Mesendoderm (in vitro differentiated cells): ENCODE results near the gene WEE1.

ENCODE experiments used
- DNase-seq: peaks from one replicate; pipeline ENCODE4 v3.0.0; 2013
- H2AK5ac ChIP-seq: 2 replicates; pipeline ENCODE4 v1.6.1; 2013; ENCODE audit warnings: low read length, inconsistent platforms
- H2BK120ac ChIP-seq: 2 replicates; pipeline ENCODE4 v1.6.1; 2013; ENCODE audit warnings: low read depth, mild to moderate bottlenecking, low read length, moderate library complexity, mixed read lengths
- H2BK15ac ChIP-seq: replicated peaks from 2 replicates; pipeline ENCODE4 v1.6.1; 2013; ENCODE audit warnings: low read depth, mild to moderate bottlenecking, moderate library complexity
- H2BK5ac ChIP-seq: 2 replicates; pipeline ENCODE4 v1.6.1; 2013; ENCODE audit warnings: low read length, inconsistent platforms
- H3K18ac ChIP-seq: 2 replicates; pipeline ENCODE4 v1.6.1; 2013; ENCODE audit warnings: mild to moderate bottlenecking, low read length, mixed read lengths
- H3K23ac ChIP-seq: one replicate; pipeline ENCODE4 v1.6.1; 2013; ENCODE audit warnings: low read length
- H3K27ac ChIP-seq: 2 replicates; pipeline ENCODE4 v1.5.1; 2013; ENCODE audit warnings: low read depth, mild to moderate bottlenecking, inconsistent platforms, low read length, moderate library complexity
- H3K27me3 ChIP-seq: 2 replicates; pipeline ENCODE4 v1.6.1; 2013; ENCODE audit warnings: low read length, control low read depth, mild to moderate bottlenecking, inconsistent platforms; ENCODE audit not compliant: insufficient read depth, poor library complexity
- H3K36me3 ChIP-seq: 2 replicates; pipeline ENCODE4 v1.6.1; 2013; ENCODE audit warnings: low read length, inconsistent platforms; ENCODE audit not compliant: control insufficient read depth, insufficient read depth
- H3K4ac ChIP-seq: one replicate; pipeline ENCODE4 v1.6.1; 2013; ENCODE audit warnings: low read depth, mild to moderate bottlenecking, low read length, moderate library complexity
- H3K4me1 ChIP-seq: 2 replicates; pipeline ENCODE4 v1.6.1; 2013; ENCODE audit warnings: low read depth, low read length, inconsistent platforms; ENCODE audit not compliant: control insufficient read depth
- H3K4me2 ChIP-seq: 2 replicates; pipeline ENCODE4 v1.6.1; 2013; ENCODE audit warnings: low read length
- H3K4me3 ChIP-seq: 2 replicates; pipeline ENCODE4 v1.5.1; 2013; ENCODE audit warnings: mild to moderate bottlenecking, low read length
- H3K56ac ChIP-seq: one replicate; pipeline ENCODE4 v1.6.1; 2013; ENCODE audit warnings: low read length
- H3K79me1 ChIP-seq: 2 replicates; pipeline ENCODE4 v1.6.1; 2013; ENCODE audit warnings: low read length, inconsistent platforms
- H3K79me2 ChIP-seq: 2 replicates; pipeline ENCODE4 v1.6.1; 2013; ENCODE audit warnings: mild to moderate bottlenecking, low read length; ENCODE audit not compliant: control insufficient read depth, insufficient read depth
- H3K9ac ChIP-seq: 2 replicates; pipeline ENCODE4 v1.6.1; 2013; ENCODE audit warnings: low read length, inconsistent platforms
- H4K5ac ChIP-seq: one replicate; pipeline ENCODE4 v1.6.1; 2013; ENCODE audit warnings: low read length
- H4K8ac ChIP-seq: one replicate; pipeline ENCODE4 v1.6.1; 2013; ENCODE audit warnings: low read depth, mild to moderate bottlenecking, control low read depth, low read length, moderate library complexity
- WGBS: extraction: QIAGEN DNeasy Blood & Tissue Kit; methylation state at CpG from one replicate; pipeline ENCODE4 v1.1.7; 2013; ENCODE audit warnings: low lambda C conversion rate, missing lambda C conversion rate; ENCODE audit not compliant: insufficient coverage; ENCODE audit errors: extremely low coverage; 5-methylcytosine and 5-hydroxymethylcytosine counted together

The WEE1 gene

GRCh38 chr11:9571071-9571762, 2.3 kb upstream of the WEE1 start:
- no peak overlapping the region for H3K23ac ChIP-seq
- H4K5ac ChIP-seq = no peak overlapping the region
- H3K4me3 ChIP-seq = no peak overlapping the region
- H3K36me3 ChIP-seq = no peaks in the 10 kb centered on the region
- H3K9ac ChIP-seq = no peak overlapping the region
- no peaks in the 10 kb centered on the region for H3K27me3 ChIP-seq
- H2BK5ac ChIP-seq = no peak overlapping the region
- no peaks in the 10 kb centered on the region for H3K79me1 ChIP-seq
- no peak overlapping the region for H4K8ac ChIP-seq
- peaks cover 24% of the 10 kb centered on the region for H3K79me2 ChIP-seq
- H3K18ac ChIP-seq = no peak overlapping the region
- H2BK120ac ChIP-seq = no peak overlapping the region
- H3K27ac ChIP-seq = no peak overlapping the region
- WGBS = no CpG with 5 or more reads among the region's 8 CpGs
- H2BK15ac ChIP-seq = peak overlapping the region; percentile 41
- H3K4me2 ChIP-seq = no peak overlapping the region
- no peak overlapping the region for H3K4ac ChIP-seq
- peak overlapping the region; percentile 45 for H3K56ac ChIP-seq
- no peak overlapping the region for H2AK5ac ChIP-seq
- H3K4me1 ChIP-seq = peaks cover 3% of the 10 kb centered on the region
- DNase-seq = no peak

GRCh38 chr11:9571763-9572115, 1.7 kb upstream of the WEE1 start:
- H3K4me1 ChIP-seq = peaks cover 3% of the 10 kb centered on the region
- no peak overlapping the region for H3K23ac ChIP-seq
- H4K8ac ChIP-seq = no peak overlapping the region
- no peak overlapping the region for H3K27ac ChIP-seq
- no CpG with 5 or more reads among the region's 6 CpGs for WGBS
- no peaks in the 10 kb centered on the region for H3K79me1 ChIP-seq
- no peak overlapping the region for H2AK5ac ChIP-seq
- H2BK120ac ChIP-seq = no peak overlapping the region
- H3K79me2 ChIP-seq = peaks cover 28% of the 10 kb centered on the region
- no peak overlapping the region for H3K18ac ChIP-seq
- no peaks in the 10 kb centered on the region for H3K36me3 ChIP-seq
- H3K56ac ChIP-seq = peak overlapping the region; percentile 36
- H3K4ac ChIP-seq = no peak overlapping the region
- DNase-seq = no peak
- no peak overlapping the region for H3K4me2 ChIP-seq
- no peak overlapping the region for H3K9ac ChIP-seq
- no peak overlapping the region for H3K4me3 ChIP-seq
- H2BK5ac ChIP-seq = no peak overlapping the region
- no peak overlapping the region for H2BK15ac ChIP-seq
- no peaks in the 10 kb centered on the region for H3K27me3 ChIP-seq
- no peak overlapping the region for H4K5ac ChIP-seq

GRCh38 chr11:9573775-9574621, 528 bp downstream of the WEE1 start:
- Histone ChIP-seq H2AK5ac (no peak overlapping the region), H3K4me2 (peak overlapping the region; percentile 29), H2BK15ac (no peak overlapping the region), H4K5ac (no peak overlapping the region), H3K4me1 (peaks cover 6% of the 10 kb centered on the region), H3K9ac (peak overlapping the region; percentile 93), H3K27ac (peak overlapping the region; percentile 99), H3K36me3 (peaks cover 6% of the 10 kb centered on the region), H3K79me2 (peaks cover 40% of the 10 kb centered on the region), H3K56ac (peak overlapping the region; percentile 95), H3K4me3 (peak overlapping the region; percentile 87), H2BK120ac (peak overlapping the region; percentile 84), H2BK5ac (peak overlapping the region; percentile 48), H3K23ac (peak overlapping the region; percentile 72), H3K27me3 (no peaks in the 10 kb centered on the region), H3K79me1 (peaks cover 3% of the 10 kb centered on the region), H4K8ac (peak overlapping the region; percentile 77), H3K4ac (peak overlapping the region; percentile 98), H3K18ac (peak overlapping the region; percentile 93)
- no CpG with 5 or more reads among the region's 122 CpGs for WGBS
- no peak for DNase-seq

GRCh38 chr11:9574622-9575259, 1.3 kb downstream of the WEE1 start:
- H3K27ac ChIP-seq = peak overlapping the region; percentile 99
- no peak overlapping the region for H2AK5ac ChIP-seq
- peak; percentile 34 for DNase-seq
- H2BK120ac ChIP-seq = peak overlapping the region; percentile 84
- H3K4me3 ChIP-seq = peak overlapping the region; percentile 87
- H3K9ac ChIP-seq = peak overlapping the region; percentile 93
- H3K56ac ChIP-seq = peak overlapping the region; percentile 95
- H2BK5ac ChIP-seq = no peak overlapping the region
- peaks cover 6% of the 10 kb centered on the region for H3K36me3 ChIP-seq
- peak overlapping the region; percentile 51 for H3K23ac ChIP-seq
- no peak overlapping the region for H4K8ac ChIP-seq
- H2BK15ac ChIP-seq = no peak overlapping the region
- peaks cover 44% of the 10 kb centered on the region for H3K79me2 ChIP-seq
- peak overlapping the region; percentile 93 for H3K18ac ChIP-seq
- peaks cover 4% of the 10 kb centered on the region for H3K4me1 ChIP-seq
- peak overlapping the region; percentile 67 for H3K4me2 ChIP-seq
- no peaks in the 10 kb centered on the region for H3K27me3 ChIP-seq
- peak overlapping the region; percentile 98 for H3K4ac ChIP-seq
- H4K5ac ChIP-seq = no peak overlapping the region
- no CpG with 5 or more reads among the region's 43 CpGs for WGBS
- peaks cover 5% of the 10 kb centered on the region for H3K79me1 ChIP-seq

- Histone ChIP-seq H3K18ac (peak overlapping the region; percentile 42), H3K79me1 (peaks cover 5% of the 10 kb centered on the region), H4K5ac (no peak overlapping the region), H3K9ac (peak overlapping the region; percentile 93), H3K79me2 (peaks cover 44% of the 10 kb centered on the region), H2BK15ac (no peak overlapping the region), H3K27me3 (no peaks in the 10 kb centered on the region), H2BK120ac (peak overlapping the region; percentile 91), H2AK5ac (no peak overlapping the region), H3K4ac (peak overlapping the region; percentile 22), H3K4me3 (peak overlapping the region; percentile 87), H3K36me3 (peaks cover 6% of the 10 kb centered on the region), H3K56ac (peak overlapping the region; percentile 95), H3K23ac (no peak overlapping the region), H3K4me1 (peaks cover 4% of the 10 kb centered on the region), H3K27ac (peak overlapping the region; percentile 99), H2BK5ac (no peak overlapping the region), H4K8ac (no peak overlapping the region), H3K4me2 (peak overlapping the region; percentile 88)
- peak; percentile 91 for DNase-seq
- no CpG with 5 or more reads among the region's 17 CpGs for WGBS
These were observed 2.1 kb downstream of the WEE1 start for GRCh38 chr11:9575260-9576240.
